GM21360 (cell line): ENCODE results near the gene WDR89.
A peak's percentile ranks its signal among the peaks of the same experiment; 100 is the strongest.
"Not testable (repeated sequence)": the region's sequence is repeated elsewhere in the genome, so short reads cannot be mapped to it uniquely, and the experiment has no call there.

Source experiments
- ATAC-seq: cut with Tn5 transposase; IDR thresholded peaks from one replicate; pipeline ENCODE4 v1.9.1; 2021; ENCODE audit warnings: mild to moderate bottlenecking, moderate library complexity; ENCODE audit not compliant: unreplicated experiment

The WDR89 gene

DNA sequence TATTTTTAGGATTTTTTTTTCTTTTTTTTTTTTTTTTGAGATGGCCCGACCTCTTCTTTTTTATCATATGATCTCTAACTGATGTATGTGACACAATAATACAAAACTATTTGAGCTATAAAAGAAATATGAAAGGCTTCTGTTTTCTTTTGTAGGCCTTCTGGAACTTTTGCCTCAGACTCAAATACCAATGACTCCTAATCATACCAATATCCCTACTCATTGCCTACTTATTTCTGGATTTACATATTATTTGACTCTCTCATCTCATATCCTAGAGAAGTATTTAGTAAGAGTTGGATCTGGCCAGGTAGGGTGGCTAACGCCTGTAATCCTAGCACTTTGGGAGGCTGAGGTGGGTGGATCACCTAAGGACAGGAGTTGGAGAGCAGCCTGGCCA lies 12.7 kb upstream of the WDR89 start:
- ATAC-seq: no peak

DNA sequence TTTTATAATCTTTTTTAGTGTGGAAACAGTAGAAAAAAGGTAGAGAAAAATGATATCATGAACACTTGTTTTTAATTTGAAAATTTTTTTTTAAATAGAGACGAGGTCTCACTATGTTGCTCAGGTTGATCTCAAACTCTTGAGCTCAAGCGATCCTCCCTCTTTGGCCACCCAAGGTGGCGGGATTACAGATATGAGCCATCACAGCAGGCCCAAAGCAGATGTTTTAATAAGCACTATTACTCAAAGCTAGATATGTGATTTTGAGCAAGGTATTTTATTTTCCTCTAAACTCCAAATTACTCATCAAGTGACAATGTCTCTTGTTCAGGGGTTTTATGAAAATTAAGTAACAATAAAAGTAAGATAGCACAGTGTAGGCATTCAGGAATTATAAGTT lies 10.7 kb upstream of the WDR89 start:
- ATAC-seq: no peak

DNA sequence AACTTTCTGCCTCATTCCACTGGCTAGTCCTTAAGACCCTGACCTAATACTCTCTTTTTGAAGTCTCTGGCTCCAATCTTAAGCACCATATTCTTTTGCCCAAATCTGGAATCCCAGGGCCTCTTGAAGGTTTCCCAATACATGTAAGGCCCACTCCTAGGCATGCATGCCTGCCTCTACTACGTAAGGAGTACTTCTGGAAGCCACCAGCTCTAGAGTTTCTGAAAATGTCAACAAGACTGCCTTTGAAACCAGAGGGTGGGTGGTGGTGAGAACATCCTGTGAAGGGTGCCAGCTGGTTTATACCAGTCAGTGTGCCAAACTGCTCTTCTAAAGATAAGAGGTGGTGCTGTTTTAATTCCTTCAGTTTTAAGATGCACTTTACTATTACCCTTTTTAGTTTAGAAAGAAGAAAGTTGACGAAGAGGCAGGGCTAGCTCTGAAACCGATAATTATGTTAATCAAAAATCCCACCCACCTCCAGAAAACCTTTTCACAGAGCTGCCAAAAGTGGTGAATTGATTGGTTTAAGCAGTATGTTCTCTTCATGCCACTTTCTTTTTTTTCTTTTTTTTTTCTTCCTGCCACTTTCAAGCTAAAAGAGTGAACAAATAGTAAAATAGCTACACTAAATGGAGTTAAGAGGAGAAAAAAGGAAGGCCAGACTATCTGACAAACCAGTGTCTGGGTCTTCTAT lies 8.7 kb upstream of the WDR89 start:
- no peak for ATAC-seq

DNA sequence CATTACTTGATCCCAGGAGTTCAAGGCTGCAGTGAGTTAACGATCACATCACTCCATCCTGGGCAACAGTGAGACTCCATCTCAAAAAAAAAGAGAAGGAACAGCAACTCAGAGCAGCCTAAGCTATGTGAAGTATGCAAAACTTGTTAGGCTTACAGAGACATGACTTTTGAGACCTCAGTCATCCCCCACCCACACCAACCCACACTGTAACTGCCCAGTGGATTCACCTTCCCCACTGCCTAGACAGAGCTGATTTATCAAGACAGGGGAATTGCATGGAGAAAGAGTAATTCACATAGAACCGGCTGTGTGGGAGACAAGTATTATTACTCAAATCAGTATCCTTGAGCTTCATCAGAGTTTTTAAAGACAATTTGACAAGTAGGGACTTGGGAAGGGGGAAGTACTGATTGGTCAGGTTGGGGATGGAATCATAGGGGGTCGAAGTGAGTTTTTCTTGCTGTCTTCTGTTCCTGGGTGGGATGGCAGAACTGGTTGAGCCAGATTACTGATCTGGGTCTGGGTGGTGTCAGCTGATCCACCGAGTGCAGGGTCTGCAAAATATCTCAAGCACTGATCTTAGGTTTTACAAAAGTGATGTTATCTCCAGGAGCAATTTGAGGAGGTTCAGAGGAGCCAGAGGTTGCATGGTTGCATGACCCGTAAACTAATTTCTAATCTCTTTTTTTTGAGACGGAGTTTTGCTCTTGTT lies 6.2 kb upstream of the WDR89 start:
- ATAC-seq: peak; percentile 61

DNA sequence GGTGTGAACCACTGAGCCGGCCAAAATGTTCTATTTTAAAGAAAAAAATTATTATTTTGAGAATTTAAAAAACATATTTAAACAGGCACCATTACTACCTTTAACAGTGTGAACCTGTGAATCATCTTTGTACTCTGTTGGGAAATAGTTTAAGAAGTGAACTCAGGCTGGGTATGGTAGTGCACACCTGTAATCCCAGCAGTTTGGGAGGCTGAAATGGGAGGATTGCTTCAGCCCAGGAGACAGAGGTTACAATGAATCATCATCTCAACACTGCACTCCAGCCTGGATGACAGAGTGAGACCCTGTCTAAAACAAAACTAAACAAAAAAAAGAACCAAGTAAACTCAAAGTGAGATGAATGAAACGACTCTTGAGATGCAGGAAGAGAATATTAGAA lies 3.1 kb upstream of the WDR89 start:
- ATAC-seq: no peak

DNA sequence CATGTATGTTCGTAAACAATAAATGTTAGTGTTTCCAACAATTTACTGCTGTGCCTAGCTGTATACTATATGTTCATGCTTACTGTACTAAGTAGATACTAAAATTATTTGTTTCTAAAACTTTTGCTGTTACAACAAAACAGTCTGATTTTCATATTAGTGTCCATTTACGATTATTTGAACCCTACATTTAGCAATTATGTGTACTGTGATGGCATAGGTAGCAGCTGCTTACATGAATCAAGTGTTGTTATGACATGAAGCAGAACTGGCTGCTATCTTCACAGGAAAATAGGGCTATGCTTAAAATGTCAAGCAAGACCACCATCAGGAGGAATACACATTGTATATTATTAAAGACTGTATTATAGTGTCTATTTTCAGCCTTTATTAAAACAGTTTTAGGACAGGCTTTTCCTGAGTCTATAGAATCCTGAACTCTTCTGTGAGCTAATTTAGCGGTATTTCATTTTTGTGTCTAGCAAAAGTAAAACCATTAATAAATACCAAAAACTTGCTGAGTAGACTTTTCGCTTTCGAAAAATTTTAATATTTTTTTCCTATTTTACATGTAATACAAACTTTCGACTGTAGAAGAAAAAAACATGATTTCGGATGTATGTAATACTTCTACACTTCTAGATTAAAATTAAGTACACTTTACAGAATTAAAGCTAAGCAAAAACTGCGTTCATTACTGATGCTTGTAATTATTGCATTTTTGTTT lies 1.1 kb upstream of the WDR89 start:
- no peak for ATAC-seq

DNA sequence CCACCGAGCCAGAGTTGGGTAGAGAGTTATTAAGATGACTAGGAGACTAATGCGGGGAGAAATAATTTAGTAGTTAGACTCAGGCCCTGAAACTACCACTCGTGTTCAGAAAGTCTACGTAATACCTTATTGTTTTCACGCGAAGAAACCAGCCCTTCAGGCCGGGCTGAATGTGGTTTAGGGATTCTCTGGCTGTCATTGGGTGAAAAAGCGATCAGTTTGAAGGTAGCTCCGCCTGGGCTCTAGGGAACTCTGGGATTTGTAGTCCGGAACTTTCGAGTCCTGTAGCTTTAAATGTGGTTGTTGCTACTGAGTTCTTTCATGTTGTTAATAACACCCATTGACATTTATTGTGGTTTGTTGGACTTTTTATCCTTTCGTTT lies 549 bp upstream of the WDR89 start:
- ATAC-seq: peak; percentile 52

DNA sequence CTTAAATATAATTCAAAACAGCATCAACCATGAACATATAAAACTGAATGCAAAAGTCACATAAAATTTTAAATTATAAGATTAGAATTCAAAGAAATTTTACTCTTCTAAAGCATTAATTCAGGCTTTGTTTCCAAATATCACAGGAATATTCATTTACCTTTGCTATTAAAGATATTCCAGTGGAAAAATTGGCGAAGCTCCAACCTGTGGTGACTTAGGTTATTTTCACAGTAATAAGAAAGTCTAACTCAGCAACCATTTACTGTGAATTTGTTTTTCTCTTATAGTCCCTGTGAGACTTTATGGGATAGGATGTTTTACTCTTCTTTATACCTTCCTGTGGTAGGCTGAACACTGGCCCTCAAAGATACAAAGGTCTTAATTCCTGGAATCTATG lies 3.2 kb downstream of the WDR89 start:
- no peak for ATAC-seq

DNA sequence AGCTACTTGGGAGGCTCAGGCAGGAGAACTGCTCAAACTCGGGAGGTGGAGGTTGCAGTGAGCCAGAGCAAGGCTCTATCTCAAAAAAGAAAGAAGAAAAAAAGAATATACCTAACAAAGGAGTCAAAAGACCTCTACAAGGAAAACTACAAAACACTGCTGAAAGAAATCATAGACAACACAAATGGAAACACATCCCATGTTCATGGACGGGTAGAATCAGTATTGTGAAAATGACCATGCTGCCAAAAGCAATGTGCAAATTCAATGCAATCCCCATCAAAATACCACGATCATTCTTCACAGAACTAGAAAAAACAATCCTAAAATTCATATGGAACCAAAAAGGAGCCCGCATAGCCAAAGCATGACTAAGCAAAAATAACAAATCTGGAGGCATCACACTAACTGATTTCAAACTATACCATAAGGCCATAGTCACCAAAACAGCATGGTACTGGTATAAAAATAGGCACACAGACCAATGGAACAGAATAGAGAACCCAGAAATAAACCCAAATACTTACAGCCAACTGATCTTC lies 5.5 kb downstream of the WDR89 start:
- not testable (repeated sequence) for ATAC-seq

DNA sequence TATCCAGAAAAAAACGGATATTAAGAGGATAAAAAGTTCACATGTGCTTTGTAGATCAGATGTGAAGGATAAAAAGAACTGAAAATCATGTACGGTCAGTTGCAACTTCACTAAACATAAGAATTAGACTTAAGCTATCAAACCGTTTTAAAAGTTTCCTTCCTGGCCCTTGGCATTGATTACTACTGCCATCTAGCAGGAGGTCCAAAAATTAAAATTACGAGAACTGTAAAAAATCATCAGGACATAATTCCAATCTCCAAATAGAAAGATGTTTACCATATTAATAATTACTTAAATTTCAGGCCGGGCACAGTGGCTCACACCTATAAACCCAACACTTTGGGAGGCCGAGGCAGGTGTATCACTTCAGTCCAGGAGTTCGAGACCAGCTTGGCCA lies 7.9 kb downstream of the WDR89 start:
- ATAC-seq: no peak

DNA sequence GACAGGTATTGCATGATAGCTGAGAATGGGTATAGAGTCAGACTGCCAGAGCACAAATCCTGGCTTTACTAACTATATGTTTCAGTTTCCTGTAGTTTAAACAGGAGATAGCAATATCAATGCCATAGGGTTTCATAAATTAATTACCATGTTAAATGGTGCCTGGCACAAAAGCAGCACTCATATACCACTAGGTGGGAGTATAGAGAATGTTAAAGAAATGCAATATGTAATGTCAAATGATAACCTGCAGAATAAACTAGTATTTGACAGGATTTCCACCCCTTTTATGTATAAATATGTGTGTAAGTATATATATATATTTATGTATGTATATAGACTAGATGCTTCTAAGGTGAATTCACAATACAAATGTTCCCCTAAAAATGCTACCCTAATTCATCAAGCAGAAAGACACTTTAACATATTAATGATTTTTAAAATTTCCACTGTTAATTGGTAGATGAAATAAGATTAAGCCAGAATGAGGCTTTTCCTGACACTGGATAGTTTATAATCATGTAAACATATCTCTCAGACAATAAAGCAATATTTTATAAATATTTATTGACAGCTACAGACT lies 8.6 kb downstream of the WDR89 start:
- no peak for ATAC-seq

DNA sequence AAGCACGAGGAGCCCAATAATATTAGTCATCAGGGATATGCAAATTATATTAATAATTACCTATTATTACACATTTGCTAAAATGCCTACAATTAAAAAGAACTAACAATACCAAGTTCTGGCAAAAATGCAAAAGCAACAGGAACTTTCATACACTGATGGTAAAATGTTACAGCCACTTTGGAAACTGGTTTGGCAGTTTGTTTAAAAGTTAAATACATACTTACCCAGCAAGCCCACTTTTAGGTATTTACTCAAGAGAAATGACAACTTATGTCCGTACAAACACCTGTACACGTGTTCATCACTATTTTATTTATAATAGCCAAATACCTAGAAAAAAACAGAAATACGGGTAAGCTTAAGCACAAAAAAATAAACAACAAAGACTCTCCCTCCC lies 17.0 kb downstream of the WDR89 start:
- ATAC-seq: no peak

DNA sequence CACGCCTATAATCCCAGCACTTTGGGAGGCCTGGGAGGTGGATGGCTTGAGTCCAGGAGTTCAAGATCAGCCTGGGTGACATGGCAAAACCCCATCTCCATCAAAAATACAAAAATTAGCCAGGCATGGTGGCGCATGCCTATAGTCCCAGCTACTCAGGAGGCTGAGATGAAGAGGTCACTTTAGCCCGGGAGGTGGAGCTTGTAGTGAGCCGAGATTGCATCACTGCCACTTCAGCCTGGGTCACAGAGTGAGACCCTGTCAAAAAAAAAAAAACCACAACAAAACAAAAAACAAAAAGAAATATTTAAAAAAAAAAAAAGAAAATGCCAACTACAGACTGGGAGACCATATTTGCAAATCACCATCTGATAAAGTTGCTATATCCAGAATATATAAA lies 17.5 kb downstream of the WDR89 start:
- ATAC-seq: no peak

DNA sequence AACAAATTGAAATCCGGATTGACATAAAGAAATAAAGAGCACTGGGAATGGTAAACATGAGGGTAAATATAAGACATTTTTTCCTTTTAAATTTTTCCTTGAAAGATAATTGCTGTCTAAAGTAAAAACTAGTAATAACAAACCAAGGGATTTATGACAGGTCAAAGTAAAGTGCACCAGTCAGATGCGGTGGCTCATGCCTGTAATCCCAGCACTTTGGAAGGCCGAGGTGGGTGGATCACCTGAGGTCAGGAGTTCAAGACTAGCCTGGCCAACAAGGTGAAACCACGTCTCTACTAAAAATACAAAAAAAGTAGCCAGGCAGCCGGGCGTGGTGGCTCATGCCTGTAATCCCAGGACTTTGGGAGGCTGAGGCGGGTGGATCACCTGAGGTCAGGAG lies 19.7 kb downstream of the WDR89 start:
- ATAC-seq: not testable (repeated sequence)

DNA sequence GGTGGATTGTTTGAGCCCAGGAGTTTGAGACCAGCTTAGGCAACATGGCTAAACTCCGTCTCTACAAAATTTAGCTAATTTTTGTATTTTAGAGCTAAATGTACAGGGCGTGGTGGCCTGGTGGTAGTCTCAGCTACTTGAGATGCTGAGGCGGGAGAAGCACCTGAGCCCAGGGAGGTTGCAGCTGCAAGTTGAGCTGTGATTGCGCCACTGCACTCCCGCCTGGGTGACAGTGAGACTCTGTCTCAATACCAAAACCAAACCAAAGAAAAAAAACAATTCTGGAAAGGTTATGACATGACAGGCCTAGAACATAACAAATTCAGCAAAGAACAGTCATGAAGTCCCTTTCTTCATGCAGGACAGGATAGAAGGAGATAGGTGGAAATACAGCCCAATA lies 25.7 kb downstream of the WDR89 start:
- no peak for ATAC-seq

DNA sequence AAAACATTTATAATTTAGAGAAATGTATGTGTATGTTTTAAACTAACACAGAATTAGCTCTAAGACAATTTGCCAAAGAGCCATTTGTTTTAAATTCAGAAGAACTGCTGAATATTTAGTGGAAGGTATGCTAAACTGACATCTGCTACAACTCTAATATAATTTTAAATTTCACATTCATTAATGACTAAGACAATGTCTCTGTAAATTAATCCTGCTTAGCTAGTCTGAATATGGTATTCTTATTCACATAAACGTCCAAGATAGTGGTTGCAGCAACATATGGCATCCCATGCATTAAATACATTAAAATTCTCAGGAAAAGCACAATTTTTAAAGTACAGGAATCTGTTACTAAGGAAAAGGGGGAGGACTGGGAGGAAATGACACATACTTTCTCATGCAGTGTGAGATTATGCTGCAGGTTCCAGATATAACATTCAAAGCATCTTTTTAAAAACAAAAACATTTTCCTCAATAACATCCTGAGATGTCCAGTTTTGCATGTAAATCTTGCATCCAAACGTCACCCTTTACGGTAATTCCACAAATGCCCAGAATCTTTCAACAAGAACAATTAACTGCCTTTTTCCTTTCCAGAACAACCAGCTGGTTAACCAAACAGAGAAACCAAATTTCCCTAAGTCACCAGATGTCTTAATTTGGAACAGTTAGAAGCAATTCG lies 26.9 kb downstream of the WDR89 start:
- ATAC-seq: no peak

DNA sequence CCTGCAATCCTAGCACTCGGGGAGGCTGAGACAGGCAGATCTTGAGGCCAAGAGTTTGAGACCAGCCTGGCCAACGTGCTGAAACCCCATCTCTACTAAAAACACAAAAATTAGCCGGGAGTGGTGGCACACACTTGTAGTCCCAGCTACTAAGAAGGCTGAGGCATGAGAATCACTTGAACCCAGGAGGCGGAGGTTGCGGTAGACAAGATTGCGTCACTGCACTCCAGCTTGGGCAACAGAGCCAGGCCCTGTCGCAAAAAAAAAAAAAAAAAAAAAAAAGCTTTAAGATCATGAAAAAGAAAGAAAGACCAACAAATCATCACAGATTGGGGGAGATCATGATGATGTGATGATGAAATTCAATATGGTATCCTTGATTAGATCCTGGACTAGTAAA lies 30.6 kb downstream of the WDR89 start:
- ATAC-seq: no peak

DNA sequence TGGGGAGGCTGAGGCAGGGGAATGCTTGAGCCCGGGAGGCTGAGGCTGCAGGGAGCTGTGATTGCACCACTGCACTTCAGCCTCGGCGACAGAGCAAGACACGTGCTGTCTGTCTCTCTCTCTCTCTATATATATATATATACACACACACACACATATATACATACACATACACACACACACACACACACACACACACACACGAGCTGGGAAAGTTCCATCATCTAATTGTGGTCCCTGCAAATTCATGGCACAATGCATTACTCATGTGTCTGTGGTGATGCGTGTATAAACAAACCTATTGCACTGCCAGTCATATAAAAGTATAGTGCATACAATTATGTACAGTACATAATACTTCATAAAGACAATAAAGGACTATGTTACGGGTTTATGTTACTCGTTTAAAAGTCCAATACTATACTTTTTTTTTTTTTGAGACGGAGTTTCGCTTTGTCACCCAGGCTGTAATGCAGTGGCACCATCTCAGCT lies 36.6 kb downstream of the WDR89 start:
- ATAC-seq: no peak

DNA sequence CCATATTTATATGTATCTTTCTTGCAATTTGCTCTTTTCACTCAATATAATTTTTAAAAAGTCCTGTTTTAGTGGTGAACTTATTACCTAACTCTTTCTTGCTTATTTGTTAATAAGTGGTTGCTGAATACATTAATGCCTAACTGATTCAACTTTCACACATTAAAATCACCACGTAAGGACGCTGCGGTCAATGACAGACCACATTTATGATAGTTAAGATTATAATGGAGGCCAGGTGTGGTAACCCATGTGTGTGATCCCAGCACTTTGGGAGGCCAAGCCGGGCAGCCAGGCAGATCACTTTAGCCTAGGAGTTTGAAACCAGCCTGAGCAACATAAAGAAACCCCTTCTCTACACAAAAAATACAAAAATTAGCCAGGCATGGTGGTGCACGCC lies 37.0 kb downstream of the WDR89 start:
- ATAC-seq: no peak

DNA sequence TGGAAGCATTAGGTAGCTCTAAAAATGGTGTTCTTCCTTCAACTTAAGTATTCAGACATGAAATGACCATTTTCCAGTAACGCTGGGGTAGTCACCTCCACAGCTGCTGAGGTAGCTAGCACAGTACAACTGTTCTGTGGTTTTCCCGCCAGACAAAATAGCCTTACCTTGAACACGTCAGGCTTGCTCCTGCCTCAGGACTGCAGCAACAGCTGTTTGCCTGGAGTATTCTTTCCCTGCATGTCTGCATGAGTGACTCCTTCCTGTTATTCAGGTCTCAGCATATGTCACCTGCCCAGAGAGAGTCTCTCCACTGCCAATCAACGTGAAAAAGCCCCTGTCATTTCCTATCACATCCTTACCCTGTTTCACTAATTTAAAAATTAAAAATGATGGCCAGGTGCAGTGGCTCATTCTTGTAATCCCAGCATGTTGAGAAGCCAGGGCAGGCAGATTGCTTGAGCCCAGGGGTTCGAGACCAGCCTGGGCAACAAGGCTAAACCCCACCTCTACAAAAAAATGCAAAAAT lies 37.9 kb downstream of the WDR89 start:
- ATAC-seq: no peak

DNA sequence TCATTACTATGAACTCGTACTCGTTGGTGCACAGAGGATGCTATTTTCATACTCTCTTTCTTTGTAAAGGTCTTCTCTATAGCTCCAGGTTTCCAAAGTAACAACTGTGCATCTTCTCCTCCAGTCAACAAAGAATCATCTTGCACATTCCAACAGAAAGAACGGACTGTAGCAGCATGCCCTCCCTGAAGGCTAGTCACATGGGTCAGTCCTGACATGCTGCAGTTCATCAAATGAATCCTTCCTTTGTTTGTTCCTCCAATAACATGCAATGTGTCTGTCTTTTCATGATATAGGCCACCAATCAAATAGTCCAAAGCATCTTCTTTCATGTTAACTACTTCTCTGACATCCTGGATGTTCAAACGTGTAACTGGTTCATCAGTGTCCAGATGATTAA lies 42.9 kb downstream of the WDR89 start:
- no peak for ATAC-seq
